ENCODE measurements around the gene EIF2A.
"Not testable (repeated sequence)": the region's sequence is repeated elsewhere in the genome, so short reads cannot be mapped to it uniquely, and the experiment has no call there.

Gene EIF2A

GRCh38 chr3:150546226-150547044 is at the start of gene EIF2A, which contains the start of gene SERP1:
TSS of gene EIF2A (plus strand) at chr3:150546787. CDS start at chr3:150546803, 16 bp downstream.
TSS of gene SERP1 (minus strand) at chr3:150546496. CDS start at chr3:150546135, 361 bp downstream.
- peak; percentile 97 for DNase-seq

- no peak for DNase-seq
These were observed 48.6 kb upstream of the EIF2A start for GRCh38 chr3:150497956-150498355.

- not testable (repeated sequence) for DNase-seq
These were observed 45.6 kb upstream of the EIF2A start for GRCh38 chr3:150500960-150501359.

- no peak for DNase-seq
These were observed 43.0 kb upstream of the EIF2A start for GRCh38 chr3:150503402-150504099.

- DNase-seq = no peak
These were observed 42.1 kb upstream of the EIF2A start for GRCh38 chr3:150504483-150504882.

- DNase-seq = no peak
These were observed 38.2 kb upstream of the EIF2A start for GRCh38 chr3:150508401-150508800.

- no peak for DNase-seq
These were observed 36.8 kb upstream of the EIF2A start for GRCh38 chr3:150509780-150510179.

- DNase-seq = no peak
These were observed 35.3 kb upstream of the EIF2A start for GRCh38 chr3:150511122-150511821.

GRCh38 chr3:150515210-150515609 is 31.4 kb upstream of the EIF2A start:
- DNase-seq = no peak

- DNase-seq = no peak
These were observed 27.6 kb upstream of the EIF2A start for GRCh38 chr3:150519026-150519425.

- DNase-seq = no peak
These were observed 26.2 kb upstream of the EIF2A start for GRCh38 chr3:150520408-150520807.

GRCh38 chr3:150521463-150521862 is 25.1 kb upstream of the EIF2A start:
- DNase-seq = no peak

- no peak for DNase-seq
These were observed 23.0 kb upstream of the EIF2A start for GRCh38 chr3:150523538-150523937.

GRCh38 chr3:150527464-150528255 is 18.9 kb upstream of the EIF2A start:
- no peak for DNase-seq

GRCh38 chr3:150528354-150528797 is 18.2 kb upstream of the EIF2A start:
- DNase-seq = no peak

- no peak for DNase-seq
These were observed 14.8 kb upstream of the EIF2A start for GRCh38 chr3:150531775-150532174.

- no peak for DNase-seq
These were observed 11.4 kb upstream of the EIF2A start for GRCh38 chr3:150535204-150535603.

GRCh38 chr3:150538324-150539208 is 8.0 kb upstream of the EIF2A start:
- DNase-seq = no peak

GRCh38 chr3:150540297-150540696 is 6.3 kb upstream of the EIF2A start:
- no peak for DNase-seq

- DNase-seq = no peak
These were observed 5.6 kb upstream of the EIF2A start for GRCh38 chr3:150540991-150541390.

- DNase-seq = no peak
These were observed 3.5 kb upstream of the EIF2A start for GRCh38 chr3:150543128-150543527.

- no peak for DNase-seq
These were observed 3.1 kb upstream of the EIF2A start for GRCh38 chr3:150543531-150543930.
